Psoas muscle (tissue), 8 donors: ENCODE data around the gene ARSA. TPM values are rescaled to one million over a fixed set of nuclear protein-coding genes. Genes with fewer than 3 reads are reported as not detected.
"Not testable (repeated sequence)": the region's sequence is repeated elsewhere in the genome, so short reads cannot be mapped to it uniquely, and the experiment has no call there.

Source experiments
- ATAC-seq, 4 donors: fragments of 200-7000 bp; cut with Tn5 transposase; one replicate each; pipeline ENCODE4 v1.9.1; 2020; ENCODE audit warnings: moderate library complexity in 3 of 4, mild to moderate bottlenecking in 2 of 4
- DNase-seq, 2 donors: peaks; one replicate each; pipeline ENCODE4 v3.0.0-alpha.2; 2020
- H3K27ac ChIP-seq: fragments of 200-600 bp; one replicate; pipeline ENCODE4 v1.8.0; 2022
- H3K27me3 ChIP-seq, 3 donors: fragments of 200-600 bp in 1 of 3; one replicate each; pipeline versions ENCODE4 v1.6.1 to v1.8.0; 2013 to 2022; ENCODE audit warnings: low read length in 2 of 3, mild to moderate bottlenecking in 2 of 3, moderate library complexity in 1 of 3; ENCODE audit not compliant: insufficient read depth in 3 of 3
- H3K36me3 ChIP-seq, 2 donors: fragments of 200-600 bp in 1 of 2; one replicate each; pipeline versions ENCODE4 v1.6.1 to v1.8.0; 2013 to 2022; ENCODE audit warnings: low read depth in 1 of 2, mild to moderate bottlenecking in 1 of 2, moderate library complexity in 1 of 2; ENCODE audit not compliant: insufficient read depth in 1 of 2
- H3K4me1 ChIP-seq: fragments of 200-600 bp; one replicate; pipeline ENCODE4 v1.8.0; 2022
- H3K4me3 ChIP-seq: fragments of 200-600 bp; one replicate; pipeline ENCODE4 v1.8.0; 2022; ENCODE audit warnings: mild to moderate bottlenecking
- H3K9me3 ChIP-seq: fragments of 200-600 bp; one replicate; pipeline ENCODE4 v1.8.0; 2022
- CTCF ChIP-seq: fragments of 200-600 bp; IDR thresholded peaks from one replicate; pipeline ENCODE4 v1.8.0; 2022; ENCODE audit warnings: antibody characterized with exemption
- WGBS, 3 donors: extraction: QIAGEN DNeasy Blood & Tissue Kit; methylation state at CpG; one replicate each; pipeline versions ENCODE4 v1.1.6 to v1.1.7; 2013; 5-methylcytosine and 5-hydroxymethylcytosine counted together
- intact Hi-C, 2 donors: fragments of 100-400 bp; cut with DNase I; formaldehyde crosslinking; loops; one replicate each; pipeline versions ENCODE4 v1.11.0 to v1.14.2; 2022
- polyA plus RNA-seq, 3 donors: library from polyadenylated mRNA; stranded (reverse); fragments of 200-250 nt; gene quantifications; one replicate each; pipeline ENCODE4 v1.2.3, GENCODE V29; 2013
- total RNA-seq, 4 donors: library from RNA; stranded (reverse); fragmentation: NEBNext Ultra II Directional in 2 of 4; extraction: Animal tissue kit (Norgen Biotek cat#: 25700) in 2 of 4; gene quantifications; one replicate each; pipeline versions ENCODE4 v1.2.1 to v1.2.4, GENCODE V29; 2021 to 2023
- donor health status: healthy with polysubstance abuse.
- donor health status: DM: no; HTN: no; CAD: no; lungs with moderate emphysema.
- donor health status: Bipolar disorder and iron deficiency.
- donor health status: healthy.
- donor health status: DM: yes; HTN: yes; CAD: no.
- donor health status: DM: no; HTN: no; CAD: no.
- donor health status: DM: no; HTN: no; CAD: no.
- donor health status: DM: yes; HTN: yes; CAD: no.

ARSA gene
- total and polyA plus RNA-seq, 7 donors = 8.3 to 13.6 (median 9.8) TPM

GRCh38 chr22:50665212-50665611 is 37.3 kb upstream of the ARSA start:
- 85 to 97% (median 91%) methylated on average over 12 of the region's 12 CpGs for WGBS, 3 donors
- ATAC-seq (no peak), DNase-seq (no peak)
- Histone ChIP-seq H3K4me3 (no peak overlapping the region), H3K36me3 (no peaks in the 10 kb centered on the region), H3K27me3 (peaks cover 0 to 24% (median 0%) of the 10 kb centered on the region in 3 donors), H3K4me1 (no peaks in the 10 kb centered on the region), H3K9me3 (no peaks in the 10 kb centered on the region), H3K27ac (no peak overlapping the region)
- TF ChIP-seq CTCF = no peak
- intact Hi-C loops = no loop called here

GRCh38 chr22:50660306-50660705 is 32.4 kb upstream of the ARSA start:
- no peaks in the 10 kb centered on the region for H3K9me3 ChIP-seq
- H3K27me3 ChIP-seq = peaks cover 0 to 34% (median 0%) of the 10 kb centered on the region in 3 donors
- DNase-seq = no peak
- no peaks in the 10 kb centered on the region for H3K4me1 ChIP-seq
- no peak overlapping the region for H3K4me3 ChIP-seq
- H3K36me3 ChIP-seq = no peaks in the 10 kb centered on the region
- H3K27ac ChIP-seq = no peak overlapping the region
- intact Hi-C loops = no loop called here
- no peak for ATAC-seq
- TF ChIP-seq CTCF = no peak

- H3K4me1 ChIP-seq, intact Hi-C loops, H3K9me3 ChIP-seq, ATAC-seq, H3K36me3 ChIP-seq, DNase-seq, H3K4me3 ChIP-seq, H3K27ac ChIP-seq: not testable (repeated sequence)
- WGBS, 3 donors = 82 to 88% (median 82%) methylated on average over 7 of the region's 7 CpGs
- H3K27me3 ChIP-seq = peaks cover 0 to 35% (median 0%) of the 10 kb centered on the region in 3 donors
Observed at GRCh38 chr22:50659711-50660110, 31.8 kb upstream of the ARSA start.

GRCh38 chr22:50657925-50658324 is 30.0 kb upstream of the ARSA start:
- H3K4me3 ChIP-seq = no peak overlapping the region
- peak in 2 of 4 donors; percentile 26 to 44 for ATAC-seq
- 51 to 63% (median 59%) methylated on average over 4 of the region's 4 CpGs for WGBS, 3 donors
- no peaks in the 10 kb centered on the region for H3K36me3 ChIP-seq
- H3K27ac ChIP-seq = no peak overlapping the region
- H3K4me1 ChIP-seq = no peaks in the 10 kb centered on the region
- intact Hi-C loops = no loop called here
- no peak for TF ChIP-seq CTCF
- H3K9me3 ChIP-seq = no peaks in the 10 kb centered on the region
- DNase-seq = no peak
- peaks cover 0 to 47% (median 0%) of the 10 kb centered on the region in 3 donors for H3K27me3 ChIP-seq

GRCh38 chr22:50656122-50657070 is 28.4 kb upstream of the ARSA start:
- no peak overlapping the region for H3K4me3 ChIP-seq
- no peak for TF ChIP-seq CTCF
- intact Hi-C loops = no loop called here
- H3K27me3 ChIP-seq = peaks cover 0 to 47% (median 0%) of the 10 kb centered on the region in 3 donors
- peak overlapping the region; percentile 60 for H3K27ac ChIP-seq
- peak in 3 of 4 donors; percentile 59 to 73 (median 65) for ATAC-seq
- peak; percentile 37 to 63 for DNase-seq
- H3K9me3 ChIP-seq = no peaks in the 10 kb centered on the region
- H3K4me1 ChIP-seq = no peaks in the 10 kb centered on the region
- 53 to 58% (median 58%) methylated on average over 23 of the region's 23 CpGs for WGBS, 3 donors
- no peaks in the 10 kb centered on the region for H3K36me3 ChIP-seq

- H3K27me3 ChIP-seq = peaks cover 0 to 36% (median 0%) of the 10 kb centered on the region in 3 donors
- ATAC-seq, intact Hi-C loops, DNase-seq, H3K4me3 ChIP-seq, H3K4me1 ChIP-seq, H3K36me3 ChIP-seq, H3K27ac ChIP-seq, H3K9me3 ChIP-seq: not testable (repeated sequence)
- WGBS, 3 donors = 78 to 91% (median 82%) methylated on average over 6 of the region's 6 CpGs
Observed at GRCh38 chr22:50654664-50655063, 26.7 kb upstream of the ARSA start.
